ENCODE results near the gene HOXD12.

HOXD12 gene

DNA sequence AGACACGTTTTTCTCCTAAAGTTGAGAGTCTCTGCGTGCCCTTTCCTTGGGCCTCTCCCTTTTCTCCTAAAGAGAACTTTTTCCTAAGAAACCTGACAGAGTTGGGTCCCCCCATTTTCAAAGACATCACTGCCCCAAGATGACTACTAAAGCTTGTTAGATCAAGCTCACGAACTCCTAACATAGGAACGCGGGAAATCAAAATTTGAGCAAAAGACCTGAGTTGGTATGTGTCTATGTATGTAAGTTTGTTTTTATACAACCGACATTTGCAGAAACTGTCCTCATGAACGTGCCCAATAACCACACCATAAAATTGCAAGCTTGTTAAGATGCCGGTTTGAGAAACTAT is 5.7 kb upstream of the HOXD12 start:
- no peak for DNase-seq

DNA sequence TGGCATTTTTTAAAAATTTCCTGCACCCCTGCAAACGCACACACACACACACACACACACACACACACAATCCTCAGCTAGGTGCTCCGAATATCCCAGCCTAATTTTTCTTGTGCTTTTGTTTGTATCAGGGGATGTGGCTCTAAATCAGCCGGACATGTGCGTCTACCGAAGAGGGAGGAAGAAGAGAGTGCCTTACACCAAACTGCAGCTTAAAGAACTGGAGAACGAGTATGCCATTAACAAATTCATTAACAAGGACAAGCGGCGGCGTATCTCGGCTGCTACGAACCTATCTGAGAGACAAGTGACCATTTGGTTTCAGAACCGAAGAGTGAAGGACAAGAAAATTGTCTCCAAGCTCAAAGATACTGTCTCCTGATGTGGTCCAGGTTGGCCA is 5.2 kb upstream of the HOXD12 start:
- no peak for DNase-seq

DNA sequence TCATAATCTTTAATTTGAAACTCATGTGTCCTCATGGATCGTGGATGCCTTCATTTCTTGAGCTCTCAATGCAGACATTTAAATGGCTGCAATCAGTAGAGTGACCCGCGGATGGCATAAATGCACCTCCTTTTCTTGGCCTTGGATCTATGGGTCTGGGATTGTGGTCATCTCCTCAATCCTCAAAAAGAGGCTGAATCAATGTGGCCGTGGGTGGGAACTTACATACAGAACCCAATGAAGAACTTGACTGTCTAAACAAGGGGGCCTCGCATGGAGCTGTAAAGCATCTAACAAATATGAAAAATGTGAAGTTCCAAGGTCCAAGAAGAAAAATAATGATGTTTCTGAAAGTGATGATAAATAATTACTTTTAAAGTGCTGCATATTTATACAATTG is 4.2 kb upstream of the HOXD12 start:
- no peak for DNase-seq

DNA sequence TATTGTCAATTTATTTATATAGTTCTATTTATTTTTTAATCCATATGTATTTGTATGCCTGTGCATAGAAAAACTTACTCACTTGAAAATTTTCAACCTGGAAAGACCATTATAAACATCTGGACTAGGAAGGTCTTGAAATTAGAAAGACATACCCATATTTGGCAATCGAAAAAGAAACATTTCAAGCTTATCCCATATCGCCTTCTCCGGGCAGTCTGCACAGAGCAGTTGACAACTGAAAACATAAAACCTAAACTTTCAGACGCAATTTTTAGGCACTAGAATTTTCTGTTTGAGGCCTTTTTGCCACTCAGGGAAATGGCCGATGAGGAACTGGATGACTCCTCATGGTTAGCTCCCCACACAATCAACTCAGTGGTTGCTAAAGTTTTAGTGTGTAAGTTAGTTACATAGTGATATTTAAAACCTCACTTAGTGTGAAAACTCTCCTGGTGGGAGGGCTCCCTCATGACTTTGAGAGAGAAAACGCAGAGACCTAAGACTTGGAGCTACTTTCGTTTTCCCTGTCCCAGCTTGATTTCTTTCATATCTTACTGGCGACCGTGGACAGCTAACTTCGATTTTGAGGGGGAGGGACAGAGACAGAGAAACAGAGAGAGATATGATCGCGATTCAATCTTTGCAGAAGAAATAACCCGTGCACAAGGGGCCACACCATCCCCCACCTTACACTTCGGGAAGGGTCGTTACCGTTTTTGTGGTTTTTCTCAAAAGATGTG is 3.2 kb upstream of the HOXD12 start:
- DNase-seq = no peak

DNA sequence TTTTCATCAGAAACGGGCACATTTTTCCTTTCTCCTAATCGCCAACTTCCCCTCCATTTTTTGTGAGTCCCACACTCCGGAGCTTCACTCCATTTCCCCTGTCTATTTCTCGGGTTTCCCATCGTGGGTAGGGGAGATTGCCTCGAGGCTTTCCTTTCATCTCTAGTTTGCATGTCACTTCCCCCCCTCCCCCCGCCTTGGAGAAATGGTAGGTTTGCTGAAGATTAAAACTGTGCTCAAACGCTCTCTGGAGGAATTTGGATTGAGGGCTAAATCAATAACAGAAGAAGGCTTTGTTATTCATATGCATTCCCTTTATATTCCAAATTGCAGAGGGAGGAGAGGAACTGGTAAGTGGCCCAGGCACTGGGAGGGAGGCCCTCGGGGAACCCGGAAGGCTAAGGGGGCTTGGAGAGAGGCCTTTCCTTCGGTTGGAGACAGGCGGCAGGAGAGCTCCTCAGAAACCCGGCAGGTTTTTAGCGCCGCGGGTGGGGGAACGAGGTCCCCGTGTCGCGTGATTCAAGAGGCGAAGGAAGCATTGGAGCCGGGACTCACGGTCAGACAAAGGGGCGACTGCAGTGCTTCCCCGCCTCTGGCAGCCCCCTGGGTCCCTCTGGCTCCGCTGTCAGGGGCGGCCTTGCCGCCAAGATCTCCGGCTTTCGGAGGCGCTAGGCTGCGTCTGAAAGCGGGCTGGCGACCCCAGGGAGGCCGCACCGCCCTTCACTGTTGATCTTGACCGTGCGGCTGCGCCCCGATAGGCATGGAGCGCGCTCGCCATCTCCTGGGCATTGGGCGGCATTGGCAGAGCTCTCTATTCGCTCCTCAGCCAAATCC is 2.4 kb upstream of the HOXD12 start:
- peak; percentile 36 to 50 for DNase-seq

DNA sequence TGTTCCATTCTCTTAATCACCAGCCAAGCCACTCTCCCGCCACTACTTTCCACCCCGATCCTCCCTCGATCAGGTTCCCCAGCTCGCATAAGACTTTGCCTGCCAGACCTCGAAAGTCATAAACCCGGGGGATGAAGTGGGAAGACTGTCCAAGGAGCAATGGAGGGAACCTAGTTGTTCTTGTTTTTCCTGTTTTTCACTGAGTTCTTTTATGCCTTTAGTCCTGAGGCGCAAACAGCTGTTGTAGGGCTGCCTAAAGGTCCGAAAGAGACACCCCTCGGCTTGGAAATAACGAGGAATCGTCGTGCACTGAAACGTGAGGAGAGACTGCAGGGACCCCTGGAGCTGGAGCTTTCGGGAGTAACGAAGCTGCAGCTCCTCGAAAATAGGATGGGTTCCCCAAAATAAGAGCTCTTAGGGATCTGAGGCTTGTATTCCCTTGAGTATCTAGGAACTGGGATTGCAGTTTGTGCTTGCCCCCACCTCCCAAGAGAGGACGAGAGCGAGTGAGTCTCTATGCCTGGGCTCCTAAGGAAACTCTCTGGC is 1.7 kb upstream of the HOXD12 start:
- no peak for DNase-seq

DNA sequence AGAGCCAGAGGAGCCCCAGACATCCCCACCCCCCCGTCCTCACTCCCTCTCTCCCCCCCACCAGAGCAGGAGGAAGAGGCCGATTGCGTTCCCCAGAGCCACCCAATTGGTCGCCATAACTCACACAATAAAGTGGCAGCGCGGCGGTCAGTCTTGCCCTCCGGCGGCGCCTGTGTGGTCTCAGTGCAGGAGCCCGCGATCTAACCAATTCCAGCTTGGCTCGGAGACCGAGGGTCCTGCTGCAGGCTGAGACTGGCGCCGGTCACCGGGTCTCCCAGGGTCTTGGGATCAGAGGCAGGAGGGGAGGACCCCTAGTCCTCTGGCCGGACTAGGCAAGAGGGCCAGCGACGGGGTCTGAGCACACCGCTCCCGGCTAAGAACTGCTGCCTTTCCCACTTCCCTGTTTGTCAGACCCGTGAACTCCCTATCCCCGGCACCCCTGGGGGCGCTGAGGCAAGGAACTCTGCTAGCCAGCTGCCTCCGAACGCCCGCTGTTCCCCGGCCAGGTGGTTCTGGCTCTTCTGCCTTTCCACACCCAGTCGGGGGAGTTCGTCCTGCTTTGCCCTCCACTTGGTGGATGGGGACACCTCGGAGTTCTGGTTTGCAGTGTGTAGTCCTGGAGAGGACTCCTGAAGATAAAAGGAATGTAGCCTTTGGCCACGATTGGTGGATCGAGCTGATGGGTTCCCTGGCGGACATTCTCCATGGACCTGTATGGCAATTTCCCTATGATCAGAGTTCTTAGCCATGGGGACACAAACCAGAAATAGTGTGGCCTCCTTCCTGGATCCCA is 1.0 kb upstream of the HOXD12 start:
- DNase-seq = no peak

DNA sequence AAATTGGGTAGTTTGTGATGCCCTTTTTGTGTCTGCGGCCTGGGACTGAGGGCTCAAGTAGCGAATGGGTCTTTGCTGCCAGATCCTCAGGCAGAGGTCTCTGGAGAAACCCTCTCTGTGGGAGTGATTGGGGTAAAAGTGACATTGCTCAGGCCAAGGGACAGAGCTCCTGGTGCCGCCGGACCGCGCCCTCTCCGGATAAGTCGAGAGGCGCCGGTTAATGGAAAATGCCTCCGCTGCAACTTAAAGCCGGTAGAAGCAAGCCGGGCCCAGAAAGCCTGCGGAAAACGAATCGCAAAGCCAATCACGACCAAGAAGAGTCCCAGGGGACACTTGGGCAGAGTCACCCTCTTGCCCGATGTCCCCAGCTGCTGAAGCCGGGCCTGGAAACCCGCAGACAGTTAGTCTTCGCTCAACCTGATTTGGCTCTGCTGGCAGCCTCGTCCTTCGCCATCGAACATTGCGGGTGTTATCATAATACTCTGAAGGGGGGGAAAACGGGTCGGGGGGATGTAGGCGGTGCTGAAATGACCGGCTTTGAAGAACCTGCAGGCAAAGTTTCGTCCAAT is 352 bp upstream of the HOXD12 start:
- no peak for DNase-seq

DNA sequence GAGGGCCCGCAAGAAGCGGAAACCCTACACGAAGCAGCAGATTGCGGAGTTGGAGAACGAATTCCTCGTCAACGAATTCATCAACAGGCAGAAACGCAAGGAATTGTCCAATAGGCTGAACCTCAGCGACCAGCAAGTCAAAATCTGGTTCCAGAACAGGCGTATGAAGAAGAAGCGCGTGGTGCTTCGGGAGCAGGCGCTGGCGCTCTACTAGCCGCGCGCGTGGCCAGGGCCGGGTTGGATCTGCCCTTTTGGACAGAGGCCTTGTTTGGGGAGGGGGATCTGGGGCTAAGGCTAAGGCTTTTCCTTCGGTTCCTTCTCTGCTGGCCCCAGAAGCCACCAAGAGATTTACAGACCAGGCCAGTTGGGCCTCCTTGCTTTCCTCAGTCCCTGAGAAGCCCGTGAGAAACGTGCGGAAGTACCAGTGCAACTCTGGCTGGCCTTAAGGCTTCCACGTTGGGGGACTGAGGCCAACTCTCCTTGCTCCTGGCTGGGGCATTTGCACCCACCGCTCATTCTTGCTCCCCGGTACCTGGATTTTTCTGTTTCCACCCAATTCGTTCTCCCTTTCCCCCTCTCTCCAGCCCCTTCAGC is 1.0 kb downstream of the HOXD12 start:
- DNase-seq = no peak

DNA sequence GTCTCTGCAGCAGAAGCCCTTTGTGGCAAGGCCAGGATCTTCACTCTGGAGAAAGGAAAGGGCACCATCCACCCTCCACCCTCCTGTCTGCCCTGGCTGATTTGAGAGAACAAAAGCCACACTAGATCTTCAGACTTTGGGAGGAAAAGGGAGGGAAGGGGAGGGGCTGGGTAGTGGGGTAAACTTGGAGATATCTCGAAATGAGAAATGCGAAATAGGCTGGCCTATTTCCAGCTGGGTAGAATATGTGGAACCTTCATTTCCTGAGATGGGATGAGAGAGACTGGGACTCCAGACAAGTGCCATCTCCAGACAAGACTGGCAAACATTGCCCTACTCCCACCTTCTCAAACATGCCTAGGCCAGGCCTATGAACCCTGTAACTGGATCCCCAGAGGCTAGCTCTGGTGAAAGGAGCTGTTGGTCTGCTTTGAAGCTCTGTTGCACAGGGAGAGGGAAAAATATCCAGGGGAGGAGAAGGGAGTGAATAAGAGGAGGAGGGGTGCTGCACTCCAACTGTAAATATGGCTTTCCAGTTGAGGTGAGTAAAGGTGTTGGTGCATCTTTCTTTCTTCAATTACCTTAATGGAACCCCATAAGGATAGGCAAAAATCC is 1.7 kb downstream of the HOXD12 start:
- DNase-seq = no peak

DNA sequence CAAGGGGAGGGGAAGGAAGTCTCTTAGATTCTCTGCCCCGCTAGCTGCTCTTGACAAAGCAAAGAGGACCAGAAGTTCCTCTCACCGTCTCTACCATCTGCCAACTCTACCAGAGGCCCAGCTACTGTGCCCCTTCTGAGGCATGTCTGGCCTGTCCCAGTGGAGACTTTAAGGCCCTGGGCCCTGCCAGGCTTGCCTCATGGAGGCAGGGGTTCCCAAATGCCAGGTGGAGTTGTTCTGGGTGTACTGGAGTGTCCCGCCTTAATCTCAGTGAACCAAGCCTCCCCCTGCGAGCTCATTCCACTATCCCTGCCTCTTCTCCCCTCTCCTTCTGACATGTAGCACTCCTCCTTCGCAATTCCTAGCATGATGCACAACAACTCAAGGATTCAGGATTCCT is 2.2 kb downstream of the HOXD12 start:
- DNase-seq = no peak

DNA sequence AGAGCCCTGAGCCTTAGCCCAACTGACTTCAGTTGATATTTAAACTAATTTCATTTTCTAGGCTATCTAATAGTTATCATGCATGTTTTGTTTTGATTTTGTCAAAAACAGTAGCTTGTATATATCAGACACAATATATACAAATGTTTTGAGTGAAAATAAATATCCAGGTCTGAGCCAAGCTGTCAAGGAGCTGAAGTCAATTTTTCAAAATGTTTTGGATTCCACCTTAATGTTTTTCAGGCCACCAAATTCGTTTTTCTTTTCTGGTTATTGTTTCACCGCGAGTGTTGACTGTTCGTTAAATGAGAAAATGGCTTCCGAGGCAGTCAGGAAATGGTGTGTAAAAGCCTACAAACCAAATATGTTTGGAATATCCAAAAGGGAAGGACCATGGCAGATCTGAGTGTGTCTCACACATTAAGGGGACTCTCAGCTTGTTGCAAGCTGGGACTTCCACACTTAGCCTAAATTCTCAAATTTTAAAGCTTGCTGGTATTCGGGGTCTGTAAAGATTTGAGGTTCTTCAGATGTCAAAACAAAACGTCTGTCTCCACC is 2.8 kb downstream of the HOXD12 start:
- DNase-seq = no peak

DNA sequence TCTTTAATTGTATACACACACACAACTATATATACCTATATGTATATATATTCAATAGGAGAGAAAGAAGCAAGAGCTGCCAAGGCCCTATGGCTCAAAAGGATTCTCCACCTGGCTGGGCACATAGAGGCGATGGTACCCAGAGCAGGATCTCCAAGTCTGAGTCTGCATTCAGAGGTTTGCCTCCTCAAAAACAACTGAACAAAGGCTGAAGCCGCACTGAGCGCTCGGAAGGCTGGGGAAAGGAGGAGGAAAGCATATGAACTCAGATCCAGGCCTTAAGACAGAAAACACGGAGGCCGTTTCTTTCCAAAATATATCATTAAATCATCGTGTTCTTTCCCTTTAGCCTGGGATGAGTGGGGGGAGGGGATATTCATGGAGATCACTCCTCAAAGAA is 3.6 kb downstream of the HOXD12 start:
- no peak for DNase-seq

DNA sequence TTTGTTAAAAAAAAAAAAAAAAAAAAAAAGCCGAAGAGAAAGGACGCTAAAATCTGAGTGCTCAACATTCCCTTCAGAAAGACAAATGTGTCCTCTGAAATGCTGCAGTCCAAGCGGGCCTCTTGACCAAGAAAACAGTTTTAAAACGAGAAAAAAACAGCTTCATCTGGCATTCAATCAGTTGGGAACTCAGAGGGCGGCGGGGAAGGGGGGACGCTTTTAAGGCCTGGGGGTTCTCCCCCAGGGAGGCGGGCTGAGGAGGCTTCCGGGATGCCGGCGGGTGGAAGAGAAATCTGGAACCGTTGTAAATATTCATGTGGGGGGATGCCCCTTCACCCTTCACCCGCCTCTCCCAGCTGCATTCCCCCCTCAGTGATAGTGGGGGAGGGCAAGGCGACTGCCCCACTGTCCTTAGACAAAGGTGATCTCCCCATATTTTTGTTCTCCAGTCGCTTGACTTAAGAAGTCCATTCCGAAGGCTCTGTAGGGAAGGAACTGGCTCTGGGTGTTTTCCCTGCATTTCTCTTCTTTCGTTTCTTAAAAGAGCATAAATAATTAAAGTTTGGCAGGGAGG is 4.2 kb downstream of the HOXD12 start:
- no peak for DNase-seq

DNA sequence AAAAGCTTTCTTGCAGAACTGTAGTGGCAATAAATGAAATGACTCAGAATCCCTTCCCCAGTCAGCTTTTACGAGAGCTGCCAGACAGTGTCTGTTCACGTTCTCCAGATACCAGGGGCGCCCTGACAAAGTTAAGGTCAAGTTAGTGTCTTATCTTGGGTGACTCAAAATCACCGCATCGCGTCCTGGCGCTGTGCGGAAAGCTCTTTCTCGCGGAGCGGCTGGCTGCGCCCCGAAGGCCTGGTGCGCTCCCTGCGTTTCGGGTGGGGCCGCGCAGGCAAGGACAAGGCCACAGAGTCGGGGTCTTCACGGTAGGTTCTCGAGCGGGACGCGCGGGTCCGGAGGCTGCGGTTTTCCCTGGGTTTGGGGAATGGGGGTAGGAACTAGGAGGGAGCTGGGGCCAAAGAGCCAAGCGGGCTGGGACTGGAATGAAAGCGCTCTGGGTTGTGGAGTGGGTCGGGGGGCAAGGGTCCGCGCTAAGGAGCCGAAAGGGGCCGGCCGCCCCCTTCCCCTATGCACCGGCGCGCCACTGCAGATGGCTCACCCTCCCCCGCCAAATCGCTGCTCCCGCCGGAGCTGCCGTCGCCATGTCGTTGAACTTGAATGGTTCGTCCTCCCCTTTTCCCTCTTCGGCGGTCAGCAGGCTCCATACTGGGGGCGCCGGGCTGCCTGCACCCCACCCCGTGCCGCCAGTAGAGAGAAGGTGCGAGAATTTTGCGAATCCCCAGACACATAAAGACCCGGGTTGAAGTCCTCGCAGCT is 4.9 kb downstream of the HOXD12 start:
- DNase-seq = no peak

DNA sequence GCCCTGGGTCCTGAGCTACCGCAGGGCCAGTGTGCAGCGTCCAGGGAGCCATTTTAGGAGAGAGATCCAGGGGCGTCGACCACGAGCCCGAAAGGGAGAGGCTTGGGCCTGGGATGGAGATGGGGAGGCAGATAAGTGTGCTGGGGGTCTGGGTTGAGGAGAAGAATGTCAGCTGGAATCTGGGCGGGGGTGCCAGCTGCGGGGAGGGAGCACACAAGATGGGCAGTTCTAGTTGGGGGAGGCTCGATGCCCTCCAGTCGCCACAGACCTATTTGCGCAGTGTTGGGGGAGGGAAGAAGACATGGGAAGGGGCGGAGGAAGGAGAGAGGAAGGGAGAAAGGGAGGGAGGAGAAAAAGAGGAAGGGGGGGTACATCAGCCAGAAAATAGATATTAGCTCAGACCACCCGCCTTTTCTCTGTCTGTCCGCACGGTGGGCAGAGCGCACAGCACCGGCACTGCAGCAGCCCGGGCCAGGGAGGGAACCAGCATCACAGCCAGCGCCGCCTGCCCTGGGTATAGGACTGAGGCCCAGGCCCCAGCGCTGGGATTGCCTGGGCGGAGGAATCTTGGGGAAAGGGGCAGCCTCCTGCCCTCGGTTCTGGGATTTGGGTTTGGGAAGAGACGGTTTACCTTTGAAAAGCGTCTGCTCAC is 5.6 kb downstream of the HOXD12 start:
- no peak for DNase-seq

DNA sequence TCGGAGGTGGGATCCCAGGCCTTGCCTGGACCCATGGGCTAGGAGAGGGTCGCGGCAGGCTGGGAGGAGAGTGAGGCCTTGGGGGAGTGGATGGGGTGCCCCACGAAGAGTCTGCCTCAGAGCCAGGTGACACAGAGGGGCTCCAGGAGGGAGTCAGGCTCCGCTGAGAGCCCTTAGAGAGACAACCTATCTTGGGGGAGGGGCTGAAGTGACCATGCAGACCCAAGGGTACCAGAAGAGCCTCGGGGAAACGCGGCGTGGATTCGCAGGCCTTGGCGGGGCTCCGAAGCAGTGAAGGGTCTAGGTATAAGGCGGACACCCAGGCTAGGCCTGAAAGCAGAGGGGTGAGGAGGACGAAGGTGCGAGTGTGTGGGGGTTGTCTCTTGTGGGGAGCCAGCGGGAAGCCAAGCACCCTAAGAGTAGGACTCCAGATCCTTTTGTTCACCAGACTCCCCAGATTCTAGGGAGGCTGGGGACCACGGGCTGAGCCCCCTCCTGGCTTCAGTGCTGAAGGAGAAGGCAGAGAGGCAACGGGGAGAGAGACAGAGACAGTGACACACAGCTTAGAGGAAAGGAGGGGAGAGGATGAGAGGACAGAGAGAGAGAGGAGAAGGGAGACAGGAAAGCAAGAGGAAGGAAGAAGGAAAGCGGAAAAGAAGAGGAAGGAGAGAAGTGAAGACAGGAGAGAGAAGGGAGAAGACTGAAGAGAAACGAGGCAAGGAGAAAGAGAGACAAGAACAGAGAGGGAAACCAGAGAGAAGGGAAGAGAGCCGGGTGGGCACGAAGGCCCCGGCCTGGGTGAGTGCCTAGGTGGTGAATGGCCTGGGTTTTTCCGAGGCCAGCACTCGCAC is 6.4 kb downstream of the HOXD12 start:
- DNase-seq = no peak

DNA sequence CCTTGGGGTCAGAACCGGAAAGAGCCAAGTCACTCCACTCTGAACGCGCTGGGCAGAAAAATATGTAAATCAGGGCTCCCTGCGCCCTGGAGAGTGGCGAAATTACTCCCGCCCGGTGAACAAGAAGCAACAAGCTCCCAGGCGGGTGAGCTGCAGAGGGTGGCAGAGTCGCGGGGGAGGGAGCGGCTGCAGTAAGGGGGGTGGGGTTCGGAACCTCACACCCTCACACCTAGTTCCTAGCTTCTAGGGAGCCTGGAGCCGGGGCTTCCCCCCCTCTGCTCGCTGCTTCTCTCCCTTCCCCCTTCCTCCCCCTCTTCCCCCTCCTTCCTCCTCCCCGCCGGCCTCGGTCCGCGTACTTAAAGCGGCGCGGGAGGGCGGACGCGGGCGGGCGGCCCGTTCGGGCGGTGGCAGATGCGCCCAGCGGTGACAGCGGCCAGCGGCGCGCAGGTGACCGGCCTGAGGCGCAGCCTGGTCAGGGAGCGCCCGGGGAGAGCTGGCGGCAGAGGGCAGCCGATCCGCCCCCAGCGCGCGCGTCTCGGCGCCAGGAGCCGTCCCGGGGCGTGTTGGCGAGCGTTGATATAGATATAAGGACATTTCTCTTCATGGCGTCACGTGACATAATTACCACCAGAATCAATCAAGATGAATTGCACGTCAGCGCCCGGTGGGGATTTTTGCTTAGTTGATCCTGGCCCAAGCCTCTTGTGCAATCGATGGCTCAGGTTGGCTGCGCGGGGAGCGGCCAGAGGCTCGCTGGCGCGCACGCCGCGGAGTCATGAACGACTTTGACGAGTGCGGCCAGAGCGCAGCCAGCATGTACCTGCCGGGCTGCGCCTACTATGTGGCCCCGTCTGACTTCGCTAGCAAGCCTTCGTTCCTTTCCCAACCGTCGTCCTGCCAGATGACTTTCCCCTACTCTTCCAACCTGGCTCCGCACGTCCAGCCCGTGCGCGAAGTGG is 7.3 kb downstream of the HOXD12 start, which contains the start of gene HOXD11:
TSS of gene HOXD11 (plus strand) at position 700 of the 959 bp plus-strand sequence. CDS start at position 776, 76 bp downstream.
- no peak for DNase-seq
